KMS-11 (cell line): ENCODE measurements around the gene MNT.

Experiments
- H2AFZ ChIP-seq: fragments of 200-600 bp; sonication (generic); 2 replicates; pipeline ENCODE4 v1.6.1; 2016; ENCODE audit warnings: antibody characterized with exemption, mixed run types, low read depth
- H3K27ac ChIP-seq: fragments of 200-600 bp; sonication (generic); 2 replicates; pipeline ENCODE4 v1.6.1; 2016; ENCODE audit warnings: mild to moderate bottlenecking, mixed run types
- H3K27me3 ChIP-seq: fragments of 200-600 bp; sonication (generic); 2 replicates; pipeline ENCODE4 v1.6.1; 2017; ENCODE audit warnings: mild to moderate bottlenecking, low read depth, mixed run types, moderate library complexity; ENCODE audit not compliant: insufficient read depth
- H3K36me3 ChIP-seq: fragments of 200-600 bp; sonication (generic); 2 replicates; pipeline ENCODE4 v1.6.1; 2017; ENCODE audit warnings: mild to moderate bottlenecking, mixed run types; ENCODE audit not compliant: insufficient read depth
- H3K4me1 ChIP-seq: fragments of 200-600 bp; sonication (generic); 2 replicates; pipeline ENCODE4 v1.6.1; 2016; ENCODE audit warnings: mild to moderate bottlenecking, low read depth, mixed run types; ENCODE audit not compliant: poor library complexity, severe bottlenecking
- H3K4me2 ChIP-seq: fragments of 200-600 bp; sonication (generic); 2 replicates; pipeline ENCODE4 v1.7.0; 2016; ENCODE audit warnings: mild to moderate bottlenecking, mixed run types
- H3K4me3 ChIP-seq: fragments of 200-600 bp; sonication (generic); IDR thresholded peaks from 2 replicates; pipeline ENCODE4 v1.6.1; 2017; ENCODE audit warnings: low read depth, low read length, mixed read lengths; ENCODE audit not compliant: insufficient read depth
- H3K79me2 ChIP-seq: fragments of 200-600 bp; sonication (generic); 2 replicates; pipeline ENCODE4 v1.6.1; 2016; ENCODE audit warnings: low read depth, mixed run types; ENCODE audit not compliant: insufficient read depth
- H3K9ac ChIP-seq: fragments of 200-600 bp; sonication (generic); 2 replicates; pipeline ENCODE4 v1.6.1; 2016; ENCODE audit warnings: mild to moderate bottlenecking, mixed run types
- H4K20me1 ChIP-seq: fragments of 200-600 bp; sonication (generic); 2 replicates; pipeline ENCODE4 v1.6.1; 2016; ENCODE audit warnings: mild to moderate bottlenecking, mixed run types; ENCODE audit not compliant: insufficient read depth
- CTCF ChIP-seq: fragments of 200-600 bp; sonication (generic); conservative IDR thresholded peaks from 2 replicates; pipeline ENCODE4 v1.6.1; 2017; ENCODE audit warnings: low read depth, mild to moderate bottlenecking, antibody characterized with exemption, low read length, moderate library complexity, mixed read lengths

The MNT gene

DNA sequence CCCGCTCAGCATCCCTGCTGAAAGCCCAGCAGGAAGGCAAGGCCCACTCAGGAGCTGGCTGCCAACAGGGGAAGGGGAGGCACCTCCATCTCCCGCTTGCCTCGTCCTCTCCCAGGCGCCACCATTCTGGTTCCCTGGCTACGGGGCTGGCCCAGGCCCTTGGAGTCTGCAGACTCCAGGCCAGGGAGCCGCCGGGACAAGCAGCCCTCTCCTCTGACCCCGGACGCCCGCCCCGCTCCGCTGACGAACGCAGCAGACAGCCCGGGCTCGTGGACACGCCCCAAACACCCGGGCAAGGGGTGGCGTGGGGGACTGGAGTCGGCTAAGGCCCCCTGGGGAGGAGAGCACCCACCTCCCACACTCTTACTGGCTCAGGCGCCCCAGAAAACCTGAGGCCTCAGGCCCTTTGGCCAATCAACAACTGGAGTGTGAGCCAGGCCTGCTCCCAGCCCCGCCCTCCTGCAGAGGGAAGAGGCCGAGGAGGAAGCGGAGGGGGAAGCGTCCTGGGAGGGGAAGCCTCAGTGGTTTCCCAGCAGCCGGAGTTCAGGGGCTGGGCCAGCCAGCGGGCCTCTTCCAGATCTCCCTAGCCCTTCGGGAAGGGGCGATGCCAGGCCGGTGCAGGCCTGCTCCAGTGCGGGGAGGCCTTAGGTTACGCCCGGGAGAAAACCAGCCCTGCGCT is 4.2 kb downstream of the MNT start:
- H3K79me2 ChIP-seq, result no peaks in the 10 kb centered on the region
- H3K4me3 ChIP-seq, result no peak overlapping the region
- H3K27ac ChIP-seq, result no peak overlapping the region
- no peaks in the 10 kb centered on the region for H4K20me1 ChIP-seq
- H3K36me3 ChIP-seq, result no peaks in the 10 kb centered on the region
- H2AFZ ChIP-seq, result no peak overlapping the region
- H3K4me2 ChIP-seq, result no peak overlapping the region
- no peak overlapping the region for H3K9ac ChIP-seq
- TF ChIP-seq CTCF, result no peak
- no peaks in the 10 kb centered on the region for H3K27me3 ChIP-seq
- peaks cover 5% of the 10 kb centered on the region for H3K4me1 ChIP-seq

DNA sequence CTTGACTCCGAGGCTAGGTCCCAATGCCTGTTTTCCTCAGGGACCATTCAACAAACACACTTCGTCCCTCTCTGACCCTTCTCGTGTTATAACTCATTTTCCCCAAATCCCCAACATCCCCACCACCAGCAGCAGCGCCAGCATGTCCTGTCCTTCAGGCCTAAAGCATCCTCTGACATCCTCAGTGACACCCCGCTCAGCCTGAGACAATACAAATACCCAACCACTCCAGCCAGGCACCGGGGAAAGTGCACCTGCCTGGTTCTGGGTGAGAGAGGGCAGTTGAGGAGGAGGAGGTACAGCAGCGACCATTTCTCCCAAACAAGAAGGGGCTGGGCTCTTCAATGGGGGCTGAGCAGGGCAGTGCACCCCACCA is 4.7 kb downstream of the MNT start:
- H3K27ac ChIP-seq, result no peak overlapping the region
- no peak overlapping the region for H2AFZ ChIP-seq
- H3K36me3 ChIP-seq, result no peaks in the 10 kb centered on the region
- no peak overlapping the region for H3K4me2 ChIP-seq
- no peak for TF ChIP-seq CTCF
- H4K20me1 ChIP-seq, result no peaks in the 10 kb centered on the region
- H3K79me2 ChIP-seq, result no peaks in the 10 kb centered on the region
- no peaks in the 10 kb centered on the region for H3K27me3 ChIP-seq
- H3K4me1 ChIP-seq, result peaks cover 8% of the 10 kb centered on the region
- H3K4me3 ChIP-seq, result no peak overlapping the region
- no peak overlapping the region for H3K9ac ChIP-seq

GRCh38 chr17:2395258-2396181 is 5.3 kb downstream of the MNT start:
- Histone ChIP-seq H2AFZ (no peak overlapping the region), H3K4me1 (peaks cover 8% of the 10 kb centered on the region), H3K36me3 (no peaks in the 10 kb centered on the region), H3K4me2 (no peak overlapping the region), H3K9ac (no peak overlapping the region), H3K4me3 (no peak overlapping the region), H3K79me2 (no peaks in the 10 kb centered on the region), H3K27me3 (no peaks in the 10 kb centered on the region), H3K27ac (no peak overlapping the region), H4K20me1 (no peaks in the 10 kb centered on the region)
- no peak for TF ChIP-seq CTCF

GRCh38 chr17:2394775-2395201 is 6.1 kb downstream of the MNT start:
- peaks cover 8% of the 10 kb centered on the region for H3K4me1 ChIP-seq
- no peaks in the 10 kb centered on the region for H3K79me2 ChIP-seq
- no peaks in the 10 kb centered on the region for H4K20me1 ChIP-seq
- no peak overlapping the region for H2AFZ ChIP-seq
- H3K4me3 ChIP-seq, result no peak overlapping the region
- no peak overlapping the region for H3K27ac ChIP-seq
- H3K36me3 ChIP-seq, result no peaks in the 10 kb centered on the region
- no peak overlapping the region for H3K9ac ChIP-seq
- H3K4me2 ChIP-seq, result no peak overlapping the region
- no peaks in the 10 kb centered on the region for H3K27me3 ChIP-seq
- TF ChIP-seq CTCF, result no peak
